PC-9 (cell line): Measurements from ENCODE around the gene SULT2A1.

Experiments
- EZH2 ChIP-seq: fragments of 200-600 bp; sonication (generic); IDR thresholded peaks from 2 replicates; pipeline ENCODE4 v1.8.0; 2017; ENCODE audit warnings: antibody characterized with exemption, low read depth
- TF ChIP-seq, protein P1 (sequence below): fragments of 200-600 bp; sonication (generic); conservative IDR thresholded peaks from 2 replicates; pipeline ENCODE4 v1.6.1; 2017; ENCODE audit warnings: mixed run types, antibody characterized with exemption, mild to moderate bottlenecking, moderate library complexity

DNA sequence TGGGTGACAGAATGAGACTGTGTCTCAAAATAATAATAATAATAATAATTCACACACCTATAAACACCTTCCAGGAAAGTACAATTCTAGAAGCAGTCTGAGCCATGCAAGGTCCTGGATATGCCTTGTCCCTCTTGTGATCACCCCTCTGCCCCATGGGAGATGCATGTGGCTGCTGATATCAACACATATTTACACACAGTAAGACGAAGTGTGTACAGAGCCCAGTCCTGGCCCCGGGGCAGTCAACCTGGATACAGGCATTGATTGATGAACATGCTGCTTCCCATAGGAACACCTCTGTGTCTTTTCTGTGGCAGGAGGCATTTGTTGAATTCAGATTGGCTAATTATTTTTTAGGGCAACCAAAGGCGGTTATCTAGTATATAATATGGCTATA, 3.2 kb downstream of the SULT2A1 start:
- TF ChIP-seq, protein P1, sequence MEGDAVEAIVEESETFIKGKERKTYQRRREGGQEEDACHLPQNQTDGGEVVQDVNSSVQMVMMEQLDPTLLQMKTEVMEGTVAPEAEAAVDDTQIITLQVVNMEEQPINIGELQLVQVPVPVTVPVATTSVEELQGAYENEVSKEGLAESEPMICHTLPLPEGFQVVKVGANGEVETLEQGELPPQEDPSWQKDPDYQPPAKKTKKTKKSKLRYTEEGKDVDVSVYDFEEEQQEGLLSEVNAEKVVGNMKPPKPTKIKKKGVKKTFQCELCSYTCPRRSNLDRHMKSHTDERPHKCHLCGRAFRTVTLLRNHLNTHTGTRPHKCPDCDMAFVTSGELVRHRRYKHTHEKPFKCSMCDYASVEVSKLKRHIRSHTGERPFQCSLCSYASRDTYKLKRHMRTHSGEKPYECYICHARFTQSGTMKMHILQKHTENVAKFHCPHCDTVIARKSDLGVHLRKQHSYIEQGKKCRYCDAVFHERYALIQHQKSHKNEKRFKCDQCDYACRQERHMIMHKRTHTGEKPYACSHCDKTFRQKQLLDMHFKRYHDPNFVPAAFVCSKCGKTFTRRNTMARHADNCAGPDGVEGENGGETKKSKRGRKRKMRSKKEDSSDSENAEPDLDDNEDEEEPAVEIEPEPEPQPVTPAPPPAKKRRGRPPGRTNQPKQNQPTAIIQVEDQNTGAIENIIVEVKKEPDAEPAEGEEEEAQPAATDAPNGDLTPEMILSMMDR: no peak
- TF ChIP-seq EZH2: no peak
